Activated gamma-delta T cell treated with anti-CD3 and anti-CD28 coated beads, Interleukin-2, amount 50 U/mL, for 16 hours (primary cell): Measurements from ENCODE around the gene ZNF625.

Experiments
- DNase-seq: peaks from one replicate; pipeline ENCODE4 v3.0.0-alpha.2; 2020; ENCODE audit warnings: low read depth

Gene ZNF625

DNA sequence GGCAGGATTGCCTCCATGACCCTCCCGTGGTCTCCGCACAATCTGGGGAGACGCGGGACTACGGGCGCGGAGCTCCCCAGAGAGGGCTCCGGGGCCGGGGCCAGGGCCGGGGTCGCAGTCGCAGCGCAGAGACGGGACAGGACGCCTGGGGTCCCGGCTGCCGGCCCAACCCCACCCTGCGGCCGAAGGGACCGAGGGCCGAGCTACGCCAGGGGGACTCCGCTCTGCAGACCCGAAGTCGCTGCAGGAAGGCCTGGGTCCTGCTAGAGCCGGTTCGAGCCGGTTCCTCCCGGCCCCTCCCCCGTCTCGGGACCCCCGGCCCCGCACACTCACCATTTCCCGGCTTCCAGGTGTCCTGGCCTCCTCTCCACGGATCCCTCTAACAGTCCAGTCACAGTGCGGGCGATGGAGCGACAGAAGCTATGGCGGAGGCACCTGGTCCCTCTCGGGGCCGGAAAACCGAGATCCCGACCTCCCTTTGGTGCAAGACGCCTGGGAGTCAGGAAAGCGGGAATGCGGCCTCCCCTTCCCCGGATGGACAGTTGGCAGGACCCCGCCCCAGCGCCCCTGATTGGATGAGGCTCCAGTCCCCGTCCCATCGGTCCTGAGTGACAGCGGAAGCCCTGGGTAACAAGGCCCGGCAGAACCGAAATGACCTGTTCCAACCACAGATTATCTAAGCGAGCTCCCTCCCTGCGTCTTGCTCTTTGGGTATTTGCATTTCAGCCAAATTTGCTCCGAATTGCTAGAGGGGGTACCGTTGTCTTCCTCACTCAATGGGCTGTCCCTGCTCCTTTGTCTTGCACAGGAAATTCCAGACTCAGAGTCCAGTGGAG lies at the start of gene ZNF625:
Gene ZNF625 (minus strand): TSS at position 512 of the 836 bp plus-strand sequence. CDS start 176 bp downstream, at position 336.
- no peak for DNase-seq

GRCh38 chr19:12205296-12205695 lies 48.8 kb upstream of the ZNF625 start:
- no peak for DNase-seq

GRCh38 chr19:12202250-12202649 lies 45.7 kb upstream of the ZNF625 start:
- peak; percentile 24 for DNase-seq

- DNase-seq = no peak
These were observed 43.4 kb upstream of the ZNF625 start for GRCh38 chr19:12199757-12200419.

DNA sequence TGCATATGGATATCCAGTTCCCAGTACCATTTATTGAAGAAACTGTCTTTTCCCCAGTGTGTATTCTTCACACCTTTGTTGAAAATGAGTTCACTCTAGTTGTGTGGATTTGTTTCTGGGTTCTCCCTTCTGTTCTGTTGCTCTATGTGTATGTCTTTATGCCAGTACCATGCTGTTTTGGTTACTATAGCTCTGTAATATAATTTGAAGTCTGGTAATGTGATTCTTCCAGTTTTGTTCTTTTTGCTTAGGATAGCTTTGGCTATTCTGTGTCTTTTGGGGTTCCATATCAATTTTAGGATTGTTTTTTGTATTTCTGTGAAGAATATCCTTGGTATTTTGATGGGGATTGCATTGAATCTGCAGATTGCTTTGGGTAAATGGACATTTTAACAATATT lies 41.6 kb upstream of the ZNF625 start:
- DNase-seq = no peak

DNA sequence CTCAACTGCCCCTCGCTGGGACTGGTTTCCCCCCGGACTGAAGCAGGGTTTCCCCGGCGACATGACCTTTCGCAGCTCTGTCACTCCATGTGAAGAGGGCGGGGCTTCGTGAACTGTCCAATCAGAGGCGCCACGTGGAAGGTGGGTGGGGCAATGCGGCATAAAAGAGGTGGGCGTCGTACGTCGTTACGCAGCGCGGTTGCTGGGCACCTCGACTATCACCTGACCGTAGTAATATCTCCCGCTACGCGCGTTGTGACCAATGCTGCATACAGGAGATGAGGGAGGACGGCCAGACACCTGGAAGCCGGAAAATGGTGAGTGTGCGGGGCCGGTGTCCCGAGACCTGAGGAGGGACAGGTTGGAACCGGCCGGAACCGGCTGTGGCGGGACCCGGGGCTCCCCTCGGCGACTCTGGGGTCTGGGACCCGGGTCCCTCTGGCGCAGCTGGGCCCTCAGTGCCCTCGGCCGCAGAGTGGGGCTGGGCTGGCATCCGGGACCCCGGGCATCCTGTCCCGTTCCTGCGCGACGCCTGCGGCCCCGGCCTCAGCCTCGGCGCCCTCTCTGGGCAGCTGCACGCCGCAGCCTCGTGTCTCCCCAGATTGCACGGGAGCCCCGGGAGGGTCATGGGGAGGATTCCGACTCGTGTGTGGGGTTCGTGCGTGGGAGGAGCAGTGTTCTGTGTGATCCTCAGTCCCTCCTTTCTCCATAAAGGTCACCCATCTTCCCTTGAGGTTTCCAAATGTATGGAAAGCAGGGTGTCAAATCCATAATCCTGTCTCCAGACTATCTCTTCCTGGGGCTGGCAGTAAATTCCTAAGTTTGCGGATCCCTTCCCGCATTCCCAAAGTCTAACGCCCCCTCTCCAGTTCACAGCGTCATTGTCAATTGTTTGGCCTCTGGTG lies 38.5 kb upstream of the ZNF625 start:
- DNase-seq = peak; percentile 60

DNA sequence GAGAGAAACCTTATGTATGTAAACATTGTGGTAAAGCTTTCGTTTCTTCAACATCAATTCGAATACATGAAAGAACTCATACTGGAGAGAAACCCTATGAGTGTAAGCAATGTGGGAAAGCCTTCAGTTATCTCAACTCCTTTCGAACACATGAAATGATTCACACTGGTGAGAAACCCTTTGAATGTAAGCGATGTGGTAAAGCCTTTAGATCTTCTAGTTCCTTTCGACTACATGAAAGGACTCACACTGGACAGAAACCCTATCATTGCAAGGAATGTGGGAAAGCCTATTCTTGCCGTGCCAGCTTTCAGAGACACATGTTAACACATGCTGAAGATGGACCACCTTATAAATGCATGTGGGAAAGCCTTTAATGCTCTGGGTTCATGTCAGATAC lies 31.1 kb upstream of the ZNF625 start:
- no peak for DNase-seq

DNA sequence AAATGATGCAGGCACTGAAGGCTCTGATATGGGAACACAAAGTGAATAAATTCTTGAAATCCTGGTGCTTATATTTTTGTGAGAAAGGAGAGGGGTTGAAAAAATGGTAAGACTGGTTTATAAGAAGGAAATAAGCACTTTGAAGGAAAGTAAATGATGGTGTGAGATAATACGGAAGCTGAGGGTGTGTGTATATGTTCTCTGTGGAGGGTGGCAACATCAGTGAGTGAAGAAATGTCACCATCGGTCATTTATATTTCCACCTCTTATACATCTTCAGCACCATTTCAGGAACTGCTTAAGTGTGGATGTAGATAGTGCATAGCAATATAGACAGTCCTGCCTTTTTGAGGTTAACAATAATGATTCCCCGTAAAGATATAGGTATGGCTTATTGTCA lies 23.8 kb upstream of the ZNF625 start:
- DNase-seq = no peak

- no peak for DNase-seq
These were observed 10.1 kb upstream of the ZNF625 start for GRCh38 chr19:12166626-12167025.

- no peak for DNase-seq
These were observed 7.3 kb upstream of the ZNF625 start for GRCh38 chr19:12163826-12164225.

DNA sequence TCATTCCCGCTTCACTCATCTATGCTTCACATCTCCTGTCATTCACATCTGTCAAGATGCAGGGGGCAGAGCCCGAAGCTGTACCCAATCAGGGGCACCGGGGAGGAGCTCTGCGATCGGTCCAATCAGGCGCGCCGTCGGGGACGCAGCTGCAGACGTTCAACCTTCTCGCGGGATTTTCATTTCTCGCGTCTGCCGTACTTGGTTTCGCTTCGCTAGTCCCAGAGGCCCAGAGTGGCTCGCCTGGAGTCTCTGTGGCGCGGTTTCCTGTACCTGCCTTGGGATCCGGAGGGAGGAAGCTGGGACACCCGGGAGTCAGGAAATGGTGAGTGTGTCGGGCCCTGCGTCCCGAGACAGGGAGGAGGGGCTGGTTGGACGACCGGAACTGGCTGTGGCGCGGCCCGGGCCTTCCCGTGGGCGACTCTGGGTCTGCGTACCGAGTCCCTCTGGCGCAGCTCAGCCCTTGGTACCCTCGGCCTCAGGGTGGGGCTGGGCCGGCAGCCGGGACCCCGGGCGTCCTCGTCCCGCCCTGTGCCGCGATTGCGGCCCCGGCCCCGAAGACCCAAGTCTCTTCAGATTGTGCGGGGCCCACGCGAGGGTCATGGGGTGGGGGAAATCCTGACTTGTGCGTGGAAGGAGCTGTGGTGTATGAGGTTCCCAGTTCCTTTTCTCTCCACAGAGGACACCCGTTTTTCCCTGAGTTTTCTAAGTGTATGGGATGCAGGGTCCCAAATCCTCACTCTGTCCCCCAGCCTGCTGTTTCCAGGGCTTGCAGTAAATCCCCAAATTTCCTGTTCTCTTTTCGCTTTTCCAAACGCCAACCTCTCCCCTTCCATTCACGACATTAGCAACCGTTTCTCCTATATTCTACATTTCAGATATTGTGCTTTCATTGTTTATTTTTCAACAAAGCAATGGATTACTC lies 6.6 kb upstream of the ZNF625 start, which contains the start of gene ZNF136:
Gene ZNF136 (plus strand): TSS at position 215 of the 925 bp plus-strand sequence. CDS start 108 bp downstream, at position 323.
- peak; percentile 87 for DNase-seq

DNA sequence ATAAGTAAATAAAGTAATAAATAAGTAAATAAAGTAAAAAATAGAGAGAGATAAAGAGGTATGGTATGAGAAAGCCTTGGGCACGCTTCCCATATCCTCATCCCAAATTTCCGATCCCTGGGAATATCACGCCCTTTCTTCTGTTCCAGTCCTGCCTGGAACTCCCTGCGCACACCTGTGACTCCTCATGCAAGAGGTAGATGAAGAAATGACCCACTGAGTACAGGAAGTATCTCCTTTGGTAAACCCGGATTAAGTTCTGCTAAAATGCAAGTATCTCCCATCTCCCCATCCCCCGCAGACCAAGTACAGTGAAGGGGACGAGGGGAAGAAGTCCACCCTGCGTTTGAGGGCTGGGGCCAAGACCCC lies 6.0 kb upstream of the ZNF625 start:
- no peak for DNase-seq

GRCh38 chr19:12159773-12160414 lies 3.4 kb upstream of the ZNF625 start:
- DNase-seq = no peak

- DNase-seq = no peak
These were observed 1.1 kb downstream of the ZNF625 start for GRCh38 chr19:12155324-12155860.

DNA sequence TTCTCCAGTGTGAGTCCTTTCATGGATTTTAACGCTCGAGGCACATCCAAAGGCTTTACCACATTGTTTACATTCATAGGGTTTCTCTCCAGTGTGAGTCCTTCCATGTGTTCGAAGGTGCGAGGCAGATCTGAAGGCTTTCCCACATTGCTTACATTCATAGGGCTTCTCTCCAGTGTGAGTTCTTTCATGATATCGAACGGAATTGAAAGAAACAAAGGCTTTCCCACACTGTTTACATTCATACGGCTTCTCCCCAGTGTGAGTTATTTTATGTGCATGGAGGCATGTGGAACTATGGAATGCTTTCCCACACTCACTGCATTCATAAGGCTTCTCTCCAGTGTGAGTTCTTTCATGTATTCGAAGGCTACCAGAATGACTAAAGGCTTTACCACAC lies 11.2 kb downstream of the ZNF625 start:
- no peak for DNase-seq

DNA sequence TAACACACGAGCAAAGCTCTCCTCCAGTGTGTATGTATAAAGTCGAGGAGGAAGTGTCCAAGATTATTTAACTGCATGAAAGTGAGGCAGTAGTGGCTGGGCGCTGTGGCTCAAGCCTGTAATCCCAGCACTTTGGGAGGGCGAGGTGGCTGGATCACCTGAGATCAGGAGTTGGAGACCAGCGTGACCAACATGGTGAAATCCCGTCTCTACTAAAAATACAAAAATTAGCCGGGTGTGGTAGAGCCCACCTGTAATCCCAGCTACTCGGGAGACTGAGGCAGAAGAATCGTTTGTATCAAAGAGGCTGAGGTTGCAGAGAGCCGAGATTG lies 15.2 kb downstream of the ZNF625 start:
- no peak for DNase-seq

GRCh38 chr19:12140545-12141404 lies 15.8 kb downstream of the ZNF625 start:
- peak; percentile 77 for DNase-seq

- peak; percentile 84 for DNase-seq
These were observed 16.5 kb downstream of the ZNF625 start, which contains the start of gene ZNF20 for GRCh38 chr19:12139885-12140544. Gene ZNF20 (minus strand): TSS chr19:12140350. CDS start chr19:12140182, 168 bp downstream.

DNA sequence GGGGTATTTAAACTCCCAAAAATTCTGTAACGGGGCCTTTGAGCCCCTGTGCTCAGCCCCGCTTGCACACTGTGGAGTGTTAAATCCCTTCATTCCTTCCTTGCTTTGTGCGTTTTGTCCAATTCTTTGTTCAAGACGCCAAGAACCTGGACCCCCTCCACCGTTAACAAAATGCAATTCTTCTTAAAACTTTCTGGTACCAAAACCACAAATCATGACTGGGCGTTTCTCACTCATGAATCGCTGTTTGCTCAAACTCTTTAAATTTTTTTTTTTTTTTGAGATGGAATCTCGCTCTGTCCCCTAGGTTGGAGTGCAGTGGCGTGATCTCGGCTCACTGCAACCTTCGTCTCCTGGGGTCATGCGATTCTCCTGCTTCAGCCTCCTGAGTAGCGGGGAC lies 17.3 kb downstream of the ZNF625 start:
- DNase-seq = no peak
